Measurements from ENCODE around the gene MRPL49.
A peak's percentile ranks its signal among the peaks of the same experiment; 100 is the strongest.

GRCh38 chr11:65134952-65135632, 13.0 kb downstream of the MRPL49 start:
- TF ChIP-seq FOXM1 (IDR thresholded peaks at IDR 0.05; ENCODE audit: borderline replicate concordance) (no peak), NFRKB (IDR thresholded peaks at IDR 0.05) (no peak), LEF1 (IDR thresholded peaks at IDR 0.05; ENCODE audit: borderline replicate concordance) (no peak), HDGF (IDR thresholded peaks at IDR 0.05; ENCODE audit: borderline replicate concordance) (peak; percentile 84; the same call in 1 of the 2 replicates), BHLHE40 (IDR thresholded peaks at IDR 0.05; ENCODE audit: borderline replicate concordance) (no peak), SUZ12 (IDR thresholded peaks at IDR 0.05) (no peak), FOXA1 (IDR thresholded peaks at IDR 0.05) (no peak), ARNT (IDR thresholded peaks at IDR 0.05) (no peak), TARDBP (IDR thresholded peaks at IDR 0.05) (no peak), SP1 (IDR thresholded peaks at IDR 0.05) (no peak), ELF4 (IDR thresholded peaks at IDR 0.05) (peak; percentile 27; the same call in 1 of the 2 replicates), L3MBTL2 (conservative IDR thresholded peaks at IDR 0.05) (peak; percentile 73)
- TF ChIP-seq, protein P1, sequence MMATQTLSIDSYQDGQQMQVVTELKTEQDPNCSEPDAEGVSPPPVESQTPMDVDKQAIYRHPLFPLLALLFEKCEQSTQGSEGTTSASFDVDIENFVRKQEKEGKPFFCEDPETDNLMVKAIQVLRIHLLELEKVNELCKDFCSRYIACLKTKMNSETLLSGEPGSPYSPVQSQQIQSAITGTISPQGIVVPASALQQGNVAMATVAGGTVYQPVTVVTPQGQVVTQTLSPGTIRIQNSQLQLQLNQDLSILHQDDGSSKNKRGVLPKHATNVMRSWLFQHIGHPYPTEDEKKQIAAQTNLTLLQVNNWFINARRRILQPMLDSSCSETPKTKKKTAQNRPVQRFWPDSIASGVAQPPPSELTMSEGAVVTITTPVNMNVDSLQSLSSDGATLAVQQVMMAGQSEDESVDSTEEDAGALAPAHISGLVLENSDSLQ (IDR thresholded peaks at IDR 0.05) = peak; percentile 88
